Measurements from ENCODE around the gene ATL3. TPM values are rescaled to one million over a fixed set of nuclear protein-coding genes. Genes with fewer than 3 reads are reported as not detected.

The ATL3 gene
- total RNA-seq, 1 experiment from 2014 or later: 24.0 TPM

GRCh38 chr11:63699896-63700295, 28.7 kb upstream of the ATL3 start:
- Histone ChIP-seq H3K79me1 (ENCODE audit: insufficient read depth, low read depth, low read length, poor library complexity, severe bottlenecking) (peaks cover 14% of the 10 kb centered on the region), H3K9ac (ENCODE audit: extremely low read depth, insufficient read length, low read length) (no peak overlapping the region), H4K8ac (replicated peaks; ENCODE audit: insufficient read length, low read depth, low read length) (no peak overlapping the region), H3K4ac (ENCODE audit: low read depth, low read length) (no peak overlapping the region), H3K79me2 (ENCODE audit: insufficient read depth, low read length) (peaks cover 10% of the 10 kb centered on the region; the same call in 1 of the 2 replicates), H2BK5ac (ENCODE audit: insufficient read length, low read length) (no peak overlapping the region), H3K4me1 (ENCODE audit: insufficient read depth, low read length) (no peaks in the 10 kb centered on the region; the same call in 1 of the 2 replicates), H4K91ac (ENCODE audit: insufficient read length, low read depth, low read length) (no peak overlapping the region), H2AK5ac (ENCODE audit: insufficient read length, low read length) (no peak overlapping the region), H3T11ph (ENCODE audit: low read length) (no peak overlapping the region), H3K23ac (ENCODE audit: insufficient read length, low read depth, low read length) (no peak overlapping the region), H3K27ac (ENCODE audit: insufficient read length, low read depth, low read length) (no peak overlapping the region), H2AFZ (ENCODE audit: low read length) (no peak overlapping the region), H2BK15ac (ENCODE audit: low read depth, low read length) (no peak overlapping the region), H3K18ac (ENCODE audit: insufficient read length, low read depth, low read length) (no peak overlapping the region), H4K20me1 (ENCODE audit: control insufficient read depth, insufficient read depth, insufficient read length) (no peaks in the 10 kb centered on the region), H4K5ac (ENCODE audit: insufficient read length, low read depth, low read length) (no peak overlapping the region), H2BK20ac (ENCODE audit: low read depth, low read length, poor library complexity, severe bottlenecking) (no peak overlapping the region), H3K4me2 (ENCODE audit: insufficient read depth, insufficient read length, low read length) (no peak overlapping the region), H2BK12ac (ENCODE audit: insufficient read length, low read depth, low read length) (no peak overlapping the region), H3K9me3 (ENCODE audit: control insufficient read depth, low read depth, low read length) (no peaks in the 10 kb centered on the region), H3K23me2 (ENCODE audit: insufficient read length, low read depth, low read length, poor library complexity, severe bottlenecking) (no peaks in the 10 kb centered on the region), H3K27me3 (ENCODE audit: insufficient read depth, low read length) (no peaks in the 10 kb centered on the region), H3K14ac (ENCODE audit: insufficient read depth, low read length) (no peak overlapping the region), H2BK120ac (ENCODE audit: low read depth, low read length, poor library complexity, severe bottlenecking) (no peak overlapping the region), H3K56ac (ENCODE audit: insufficient read length, low read depth, low read length) (no peak overlapping the region)
- no peak for DNase-seq
- H3K27me3 Mint-ChIP-seq (ENCODE audit: low read depth): no peaks in the 10 kb centered on the region
- H3K4me3 Mint-ChIP-seq: no peak overlapping the region
- H3K27ac Mint-ChIP-seq: no peak overlapping the region
- TF ChIP-seq, protein P1, sequence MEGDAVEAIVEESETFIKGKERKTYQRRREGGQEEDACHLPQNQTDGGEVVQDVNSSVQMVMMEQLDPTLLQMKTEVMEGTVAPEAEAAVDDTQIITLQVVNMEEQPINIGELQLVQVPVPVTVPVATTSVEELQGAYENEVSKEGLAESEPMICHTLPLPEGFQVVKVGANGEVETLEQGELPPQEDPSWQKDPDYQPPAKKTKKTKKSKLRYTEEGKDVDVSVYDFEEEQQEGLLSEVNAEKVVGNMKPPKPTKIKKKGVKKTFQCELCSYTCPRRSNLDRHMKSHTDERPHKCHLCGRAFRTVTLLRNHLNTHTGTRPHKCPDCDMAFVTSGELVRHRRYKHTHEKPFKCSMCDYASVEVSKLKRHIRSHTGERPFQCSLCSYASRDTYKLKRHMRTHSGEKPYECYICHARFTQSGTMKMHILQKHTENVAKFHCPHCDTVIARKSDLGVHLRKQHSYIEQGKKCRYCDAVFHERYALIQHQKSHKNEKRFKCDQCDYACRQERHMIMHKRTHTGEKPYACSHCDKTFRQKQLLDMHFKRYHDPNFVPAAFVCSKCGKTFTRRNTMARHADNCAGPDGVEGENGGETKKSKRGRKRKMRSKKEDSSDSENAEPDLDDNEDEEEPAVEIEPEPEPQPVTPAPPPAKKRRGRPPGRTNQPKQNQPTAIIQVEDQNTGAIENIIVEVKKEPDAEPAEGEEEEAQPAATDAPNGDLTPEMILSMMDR (conservative IDR thresholded peaks at IDR 0.05): no peak
- peaks cover 2 to 6% of the 10 kb centered on the region in 2 experiments; a peak in 3 of 5 replicates for H3K9me3 Mint-ChIP-seq
- no CpG with 5 or more reads among the region's 1 CpG for WGBS (ENCODE audit: extremely low coverage, insufficient read length, low lambda C conversion rate)
- H3K4me1 Mint-ChIP-seq: peaks cover 19 to 22% of the 10 kb centered on the region in 2 experiments
- H3K36me3 Mint-ChIP-seq (ENCODE audit: insufficient read depth in 1 of 3, low read depth in 3 of 3): peaks cover 13 to 19% (median 13%) of the 10 kb centered on the region in 3 experiments

Data from H9 (cell line).